Measurements from ENCODE around the gene PRXL2C. TPM values are rescaled to one million over a fixed set of nuclear protein-coding genes. Genes with fewer than 3 reads are reported as not detected.

Gene PRXL2C
- total RNA-seq, 1 donor from 2014 or later: 12.6 TPM

- H3K9me3 Mint-ChIP-seq (ENCODE audit: unreplicated experiment): no peaks in the 10 kb centered on the region
- no peaks in the 10 kb centered on the region for H3K27me3 ChIP-seq (ENCODE audit: insufficient read depth, low read length)
- H3K36me3 ChIP-seq (ENCODE audit: insufficient read depth, low read length): no peaks in the 10 kb centered on the region
- TF ChIP-seq CTCF (IDR thresholded peaks at IDR 0.05; ENCODE audit: insufficient read depth, low read depth, low read length) (no peak), EZH2 (IDR thresholded peaks at IDR 0.05; ENCODE audit: insufficient read depth, low read length) (no peak)
- no peaks in the 10 kb centered on the region for H3K36me3 Mint-ChIP-seq (ENCODE audit: low read depth, unreplicated experiment)
- H3K4me1 ChIP-seq (ENCODE audit: insufficient read depth, low read length): no peaks in the 10 kb centered on the region
- no peak overlapping the region for H3K9ac ChIP-seq (ENCODE audit: low read length)
- H3K27ac Mint-ChIP-seq (ENCODE audit: unreplicated experiment): no peak overlapping the region
- H3K9me3 ChIP-seq (ENCODE audit: insufficient read depth, low read depth, low read length): no peaks in the 10 kb centered on the region
- FAIRE-seq: no peak
- peak; percentile 27 for DNase-seq (ENCODE audit: low read depth)
- H3K4me3 Mint-ChIP-seq (ENCODE audit: unreplicated experiment): no peak overlapping the region
- H4K20me1 ChIP-seq (ENCODE audit: insufficient read depth, low read length): no peaks in the 10 kb centered on the region
- H3K79me2 ChIP-seq (ENCODE audit: insufficient read depth, low read length): no peaks in the 10 kb centered on the region
- H3K27ac ChIP-seq (ENCODE audit: low read depth, low read length): no peak overlapping the region
- peaks cover 1% of the 10 kb centered on the region for H3K4me1 Mint-ChIP-seq (ENCODE audit: low read depth, unreplicated experiment)
- H3K4me3 ChIP-seq (ENCODE audit: insufficient read depth, low read depth, low read length): no peak overlapping the region
- H3K27me3 Mint-ChIP-seq (ENCODE audit: low read depth, unreplicated experiment): no peaks in the 10 kb centered on the region
- H3K4me2 ChIP-seq (ENCODE audit: low read length): no peak overlapping the region
- H2AFZ ChIP-seq (ENCODE audit: low read depth, low read length): no peak overlapping the region
Measured at GRCh38 chr9:96663506-96664120, 8.5 kb upstream of the PRXL2C start.

GRCh38 chr9:96661711-96662110, 6.6 kb upstream of the PRXL2C start:
- Histone ChIP-seq H3K9ac (ENCODE audit: low read length) (no peak overlapping the region), H3K27ac (ENCODE audit: low read depth, low read length) (no peak overlapping the region), H3K4me2 (ENCODE audit: low read length) (no peak overlapping the region), H3K27me3 (ENCODE audit: insufficient read depth, low read length) (no peaks in the 10 kb centered on the region), H3K9me3 (ENCODE audit: insufficient read depth, low read depth, low read length) (no peaks in the 10 kb centered on the region), H3K4me1 (ENCODE audit: insufficient read depth, low read length) (no peaks in the 10 kb centered on the region), H4K20me1 (ENCODE audit: insufficient read depth, low read length) (no peaks in the 10 kb centered on the region), H3K79me2 (ENCODE audit: insufficient read depth, low read length) (no peaks in the 10 kb centered on the region), H3K36me3 (ENCODE audit: insufficient read depth, low read length) (no peaks in the 10 kb centered on the region), H3K4me3 (ENCODE audit: insufficient read depth, low read depth, low read length) (no peak overlapping the region), H2AFZ (ENCODE audit: low read depth, low read length) (no peak overlapping the region)
- no peak for TF ChIP-seq CTCF (IDR thresholded peaks at IDR 0.05; ENCODE audit: insufficient read depth, low read depth, low read length)
- TF ChIP-seq EZH2 (IDR thresholded peaks at IDR 0.05; ENCODE audit: insufficient read depth, low read length): no peak
- DNase-seq (ENCODE audit: low read depth) (peak; percentile 74), FAIRE-seq (no peak)
- Mint-ChIP-seq H3K9me3 (ENCODE audit: unreplicated experiment) (no peaks in the 10 kb centered on the region), H3K36me3 (ENCODE audit: low read depth, unreplicated experiment) (no peaks in the 10 kb centered on the region), H3K27me3 (ENCODE audit: low read depth, unreplicated experiment) (no peaks in the 10 kb centered on the region), H3K4me3 (ENCODE audit: unreplicated experiment) (no peak overlapping the region), H3K4me1 (ENCODE audit: low read depth, unreplicated experiment) (peaks cover 1% of the 10 kb centered on the region), H3K27ac (ENCODE audit: unreplicated experiment) (peak overlapping the region; percentile 58)

GRCh38 chr9:96660692-96661248, 5.7 kb upstream of the PRXL2C start:
- no peak overlapping the region for H3K4me3 ChIP-seq (ENCODE audit: insufficient read depth, low read depth, low read length)
- H3K27me3 Mint-ChIP-seq (ENCODE audit: low read depth, unreplicated experiment): no peaks in the 10 kb centered on the region
- FAIRE-seq: no peak

More at GRCh38 chr9:96660692-96661248, 5.7 kb upstream of the PRXL2C start:
- peaks cover 1% of the 10 kb centered on the region for H3K4me1 Mint-ChIP-seq (ENCODE audit: low read depth, unreplicated experiment)
- no peak for TF ChIP-seq CTCF (IDR thresholded peaks at IDR 0.05; ENCODE audit: insufficient read depth, low read depth, low read length)
- TF ChIP-seq EZH2 (IDR thresholded peaks at IDR 0.05; ENCODE audit: insufficient read depth, low read length): no peak
- DNase-seq (ENCODE audit: low read depth): no peak
- H3K27ac Mint-ChIP-seq (ENCODE audit: unreplicated experiment): peak overlapping the region; percentile 41
- Histone ChIP-seq H3K36me3 (ENCODE audit: insufficient read depth, low read length) (no peaks in the 10 kb centered on the region), H3K79me2 (ENCODE audit: insufficient read depth, low read length) (no peaks in the 10 kb centered on the region), H3K9ac (ENCODE audit: low read length) (no peak overlapping the region), H3K4me2 (ENCODE audit: low read length) (no peak overlapping the region), H3K27me3 (ENCODE audit: insufficient read depth, low read length) (no peaks in the 10 kb centered on the region), H2AFZ (ENCODE audit: low read depth, low read length) (no peak overlapping the region), H3K4me1 (ENCODE audit: insufficient read depth, low read length) (no peaks in the 10 kb centered on the region), H3K27ac (ENCODE audit: low read depth, low read length) (no peak overlapping the region), H4K20me1 (ENCODE audit: insufficient read depth, low read length) (no peaks in the 10 kb centered on the region), H3K9me3 (ENCODE audit: insufficient read depth, low read depth, low read length) (no peaks in the 10 kb centered on the region)
- H3K4me3 Mint-ChIP-seq (ENCODE audit: unreplicated experiment): no peak overlapping the region
- no peaks in the 10 kb centered on the region for H3K9me3 Mint-ChIP-seq (ENCODE audit: unreplicated experiment)
- no peaks in the 10 kb centered on the region for H3K36me3 Mint-ChIP-seq (ENCODE audit: low read depth, unreplicated experiment)
